ENCODE results near the gene SLC35G6. TPM values are rescaled to one million over a fixed set of nuclear protein-coding genes. Genes with fewer than 3 reads are reported as not detected.

The SLC35G6 gene
- total RNA-seq, 1 donor from 2014 or later = not detected

DNA sequence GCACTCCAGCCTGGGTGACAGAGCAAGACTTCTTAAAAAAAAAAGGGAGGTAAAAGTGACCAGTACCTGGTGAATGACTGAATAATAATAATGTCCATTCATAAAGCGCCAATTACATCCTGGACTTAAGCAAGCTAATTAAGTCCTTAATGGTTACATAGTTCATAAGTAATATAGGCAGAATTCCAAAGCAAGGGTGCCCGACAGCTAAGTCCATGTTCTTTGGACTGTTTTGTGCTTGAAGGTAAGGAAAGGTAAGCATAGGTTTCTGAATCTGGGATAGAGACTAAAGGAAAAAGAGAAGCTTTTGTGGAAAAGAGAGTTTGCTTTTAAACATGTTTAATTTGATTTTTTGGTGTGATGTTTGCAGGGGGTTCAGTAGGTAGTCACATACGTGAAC lies 12.7 kb downstream of the SLC35G6 start:
- Mint-ChIP-seq H3K4me3 (no peak overlapping the region), H3K27me3 (no peaks in the 10 kb centered on the region), H3K36me3 (ENCODE audit: low read depth) (peaks cover 63% of the 10 kb centered on the region), H3K27ac (no peak overlapping the region), H3K9me3 (no peaks in the 10 kb centered on the region), H3K4me1 (peaks cover 36% of the 10 kb centered on the region)
- intact Hi-C loops (cut with micrococcal nuclease) = no loop called here
- DNase-seq = no peak

DNA sequence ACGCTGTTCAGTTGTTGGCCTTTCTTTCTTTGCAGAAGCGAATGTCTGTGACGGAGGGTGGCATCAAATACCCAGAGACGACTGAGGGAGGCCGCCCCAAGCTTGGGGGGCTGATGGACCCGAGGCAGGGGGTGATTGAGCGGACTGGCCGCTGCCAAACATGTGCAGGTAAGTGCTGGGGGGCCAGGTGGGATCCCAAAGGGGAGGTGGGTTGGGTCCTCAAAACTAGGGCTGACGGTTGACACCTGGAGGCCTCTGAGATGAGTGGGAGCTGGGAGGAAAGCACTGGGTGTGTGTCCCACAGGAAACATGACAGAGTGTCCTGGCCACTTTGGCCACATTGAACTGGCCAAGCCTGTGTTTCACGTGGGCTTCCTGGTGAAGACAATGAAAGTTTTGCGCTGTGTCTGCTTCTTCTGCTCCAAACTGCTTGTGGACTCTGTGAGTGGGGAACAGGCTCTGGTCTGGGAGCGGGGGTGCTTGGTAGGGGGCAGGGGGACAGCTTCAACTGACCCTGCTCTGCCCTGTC lies 14.7 kb downstream of the SLC35G6 start:
- Mint-ChIP-seq H3K4me1 (peaks cover 22% of the 10 kb centered on the region), H3K4me3 (no peak overlapping the region), H3K27me3 (no peaks in the 10 kb centered on the region), H3K27ac (no peak overlapping the region), H3K9me3 (no peaks in the 10 kb centered on the region), H3K36me3 (ENCODE audit: low read depth) (peaks cover 63% of the 10 kb centered on the region)
- intact Hi-C loops (cut with micrococcal nuclease) = no loop called here
- DNase-seq = no peak

DNA sequence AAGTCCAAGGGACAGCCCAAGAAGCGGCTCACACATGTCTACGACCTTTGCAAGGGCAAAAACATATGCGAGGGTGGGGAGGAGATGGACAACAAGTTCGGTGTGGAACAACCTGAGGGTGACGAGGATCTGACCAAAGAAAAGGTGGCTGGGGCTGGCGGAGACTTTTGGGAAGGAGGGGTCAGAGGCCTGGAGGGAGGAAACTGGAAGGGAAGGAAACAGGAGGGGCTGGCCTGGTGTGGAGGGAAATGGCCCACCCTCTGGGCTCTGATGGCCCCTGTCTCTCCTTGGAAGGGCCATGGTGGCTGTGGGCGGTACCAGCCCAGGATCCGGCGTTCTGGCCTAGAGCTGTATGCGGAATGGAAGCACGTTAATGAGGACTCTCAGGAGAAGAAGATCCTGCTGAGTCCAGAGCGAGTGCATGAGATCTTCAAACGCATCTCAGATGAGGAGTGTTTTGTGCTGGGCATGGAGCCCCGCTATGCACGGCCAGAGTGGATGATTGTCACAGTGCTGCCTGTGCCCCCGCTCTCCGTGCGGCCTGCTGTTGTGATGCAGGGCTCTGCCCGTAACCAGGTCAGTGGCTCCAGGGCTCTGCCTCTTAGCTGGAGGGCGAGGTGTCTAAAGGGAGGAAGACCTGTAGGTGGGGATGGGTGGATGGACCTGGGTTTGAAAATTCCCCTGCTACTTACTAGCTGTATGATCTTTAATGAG lies 15.4 kb downstream of the SLC35G6 start:
- H3K4me3 Mint-ChIP-seq = no peak overlapping the region
- H3K9me3 Mint-ChIP-seq = no peaks in the 10 kb centered on the region
- peak overlapping the region; percentile 34 for H3K27ac Mint-ChIP-seq
- H3K27me3 Mint-ChIP-seq = no peaks in the 10 kb centered on the region
- no peak for DNase-seq
- peaks cover 66% of the 10 kb centered on the region for H3K36me3 Mint-ChIP-seq (ENCODE audit: low read depth)
- H3K4me1 Mint-ChIP-seq = peaks cover 18% of the 10 kb centered on the region
- intact Hi-C loops (cut with micrococcal nuclease) = no loop called here

- intact Hi-C loops (cut with micrococcal nuclease) = no loop called here
These were observed 16.0 kb downstream of the SLC35G6 start for GRCh38 chr17:7497228-7497627.

GRCh38 chr17:7497636-7498035 lies 16.4 kb downstream of the SLC35G6 start:
- peaks cover 70% of the 10 kb centered on the region for H3K36me3 Mint-ChIP-seq (ENCODE audit: low read depth)

More at GRCh38 chr17:7497228-7497627, 16.0 kb downstream of the SLC35G6 start:
- no peak overlapping the region for H3K4me3 Mint-ChIP-seq
- H3K9me3 Mint-ChIP-seq = no peaks in the 10 kb centered on the region
- peaks cover 68% of the 10 kb centered on the region for H3K36me3 Mint-ChIP-seq (ENCODE audit: low read depth)
- H3K4me1 Mint-ChIP-seq = peaks cover 16% of the 10 kb centered on the region
- H3K27me3 Mint-ChIP-seq = no peaks in the 10 kb centered on the region
- no peak overlapping the region for H3K27ac Mint-ChIP-seq
- DNase-seq = no peak

GRCh38 chr17:7499161-7499560 lies 17.9 kb downstream of the SLC35G6 start:
- H3K4me3 Mint-ChIP-seq = no peak overlapping the region
- H3K27ac Mint-ChIP-seq = peak overlapping the region; percentile 25
- H3K36me3 Mint-ChIP-seq (ENCODE audit: low read depth) = peaks cover 71% of the 10 kb centered on the region
- no peaks in the 10 kb centered on the region for H3K9me3 Mint-ChIP-seq
- intact Hi-C loops (cut with micrococcal nuclease) = no loop called here
- H3K27me3 Mint-ChIP-seq = no peaks in the 10 kb centered on the region
- peaks cover 5% of the 10 kb centered on the region for H3K4me1 Mint-ChIP-seq
- DNase-seq = no peak

More at GRCh38 chr17:7497636-7498035, 16.4 kb downstream of the SLC35G6 start:
- DNase-seq = no peak
- intact Hi-C loops (cut with micrococcal nuclease) = no loop called here
- Mint-ChIP-seq H3K4me1 (peaks cover 15% of the 10 kb centered on the region), H3K4me3 (no peak overlapping the region), H3K9me3 (no peaks in the 10 kb centered on the region), H3K27me3 (no peaks in the 10 kb centered on the region), H3K27ac (no peak overlapping the region)

- intact Hi-C loops (cut with micrococcal nuclease) = loop anchor here (2.0 kb wide), 1 partner anchor 15 kb away; no protein-coding TSS in a partner anchor
- no peak overlapping the region for H3K4me3 Mint-ChIP-seq
- H3K27me3 Mint-ChIP-seq = no peaks in the 10 kb centered on the region
- H3K4me1 Mint-ChIP-seq = no peaks in the 10 kb centered on the region
- H3K27ac Mint-ChIP-seq = no peak overlapping the region
- H3K36me3 Mint-ChIP-seq (ENCODE audit: low read depth) = peaks cover 69% of the 10 kb centered on the region
- no peak for DNase-seq
- no peaks in the 10 kb centered on the region for H3K9me3 Mint-ChIP-seq
These were observed 20.5 kb downstream of the SLC35G6 start for GRCh38 chr17:7501729-7502128.

DNA sequence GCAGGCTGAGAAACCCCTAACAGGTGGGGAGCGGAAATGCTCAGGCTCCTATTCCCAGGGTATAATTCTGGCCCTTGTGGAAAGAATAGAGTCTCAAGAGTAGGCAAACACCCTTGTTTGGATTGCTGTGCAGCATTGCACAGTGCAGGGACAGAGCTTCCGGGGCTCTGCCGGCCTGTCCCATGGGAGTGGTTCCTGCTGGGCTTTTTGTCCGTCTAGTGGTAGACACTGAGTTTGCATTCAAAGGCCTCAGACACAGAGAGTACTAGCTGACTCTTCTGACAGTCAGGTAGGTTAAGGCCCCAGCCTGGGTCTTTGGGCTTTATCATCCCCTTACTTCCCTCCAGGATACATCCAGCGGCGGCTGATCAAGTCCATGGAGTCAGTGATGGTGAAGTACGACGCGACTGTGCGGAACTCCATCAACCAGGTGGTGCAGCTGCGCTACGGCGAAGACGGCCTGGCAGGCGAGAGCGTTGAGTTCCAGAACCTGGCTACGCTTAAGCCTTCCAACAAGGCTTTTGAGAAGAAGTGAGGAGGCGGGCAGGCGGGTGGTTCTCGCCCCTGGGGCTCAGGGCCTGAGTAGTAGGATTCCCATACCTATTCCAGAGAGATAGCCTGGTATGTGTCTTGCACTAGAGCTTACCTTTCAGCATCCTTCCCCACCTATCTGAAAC lies 21.1 kb downstream of the SLC35G6 start:
- DNase-seq = no peak
- H3K4me3 Mint-ChIP-seq = no peak overlapping the region
- no peaks in the 10 kb centered on the region for H3K4me1 Mint-ChIP-seq
- H3K9me3 Mint-ChIP-seq = no peaks in the 10 kb centered on the region
- H3K27ac Mint-ChIP-seq = no peak overlapping the region
- intact Hi-C loops (cut with micrococcal nuclease) = no loop called here
- H3K36me3 Mint-ChIP-seq (ENCODE audit: low read depth) = peaks cover 69% of the 10 kb centered on the region
- H3K27me3 Mint-ChIP-seq = no peaks in the 10 kb centered on the region

DNA sequence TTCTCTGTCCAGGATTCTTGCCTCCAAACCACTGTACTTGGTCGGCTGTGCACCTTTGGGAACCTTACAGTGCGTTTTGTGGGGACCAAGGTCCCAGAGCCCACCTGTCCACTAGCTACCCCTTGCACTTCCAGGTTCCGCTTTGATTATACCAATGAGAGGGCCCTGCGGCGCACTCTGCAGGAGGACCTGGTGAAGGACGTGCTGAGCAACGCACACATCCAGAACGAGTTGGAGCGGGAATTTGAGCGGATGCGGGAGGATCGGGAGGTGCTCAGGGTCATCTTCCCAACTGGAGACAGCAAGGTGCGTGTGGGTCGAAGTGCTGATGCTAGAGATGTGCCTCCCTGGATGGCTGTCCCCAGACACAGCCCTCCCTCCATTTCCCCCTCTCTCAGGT lies 21.7 kb downstream of the SLC35G6 start:
- DNase-seq = peak; percentile 71
- intact Hi-C loops (cut with micrococcal nuclease) = no loop called here
- Mint-ChIP-seq H3K9me3 (no peaks in the 10 kb centered on the region), H3K27ac (no peak overlapping the region), H3K4me3 (no peak overlapping the region), H3K27me3 (no peaks in the 10 kb centered on the region), H3K36me3 (ENCODE audit: low read depth) (peaks cover 72% of the 10 kb centered on the region), H3K4me1 (no peaks in the 10 kb centered on the region)

GRCh38 chr17:7503521-7503920 lies 22.3 kb downstream of the SLC35G6 start:
- H3K4me3 Mint-ChIP-seq = no peak overlapping the region
- no peaks in the 10 kb centered on the region for H3K27me3 Mint-ChIP-seq
- DNase-seq = no peak
- H3K4me1 Mint-ChIP-seq = no peaks in the 10 kb centered on the region
- H3K36me3 Mint-ChIP-seq (ENCODE audit: low read depth) = peaks cover 74% of the 10 kb centered on the region
- no peaks in the 10 kb centered on the region for H3K9me3 Mint-ChIP-seq
- intact Hi-C loops (cut with micrococcal nuclease) = no loop called here
- H3K27ac Mint-ChIP-seq = no peak overlapping the region

DNA sequence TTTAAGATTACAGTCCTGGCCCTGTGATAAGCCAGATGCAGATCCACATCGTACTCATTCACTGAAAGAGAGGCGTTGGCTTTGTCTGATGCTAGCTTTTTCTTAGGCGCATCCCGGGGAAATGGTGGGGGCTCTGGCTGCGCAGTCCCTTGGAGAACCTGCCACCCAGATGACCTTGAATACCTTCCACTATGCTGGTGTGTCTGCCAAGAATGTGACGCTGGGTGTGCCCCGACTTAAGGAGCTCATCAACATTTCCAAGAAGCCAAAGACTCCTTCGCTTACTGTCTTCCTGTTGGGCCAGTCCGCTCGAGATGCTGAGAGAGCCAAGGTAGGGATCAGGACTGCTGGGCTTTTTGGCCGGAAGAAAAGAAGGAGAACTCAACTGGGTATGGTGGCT lies 26.9 kb downstream of the SLC35G6 start:
- no peaks in the 10 kb centered on the region for H3K27me3 Mint-ChIP-seq
- intact Hi-C loops (cut with micrococcal nuclease) = no loop called here
- no peak overlapping the region for H3K4me3 Mint-ChIP-seq
- peaks cover 74% of the 10 kb centered on the region for H3K36me3 Mint-ChIP-seq (ENCODE audit: low read depth)
- no peak for DNase-seq
- no peaks in the 10 kb centered on the region for H3K9me3 Mint-ChIP-seq
- H3K27ac Mint-ChIP-seq = no peak overlapping the region
- H3K4me1 Mint-ChIP-seq = peaks cover 3% of the 10 kb centered on the region

DNA sequence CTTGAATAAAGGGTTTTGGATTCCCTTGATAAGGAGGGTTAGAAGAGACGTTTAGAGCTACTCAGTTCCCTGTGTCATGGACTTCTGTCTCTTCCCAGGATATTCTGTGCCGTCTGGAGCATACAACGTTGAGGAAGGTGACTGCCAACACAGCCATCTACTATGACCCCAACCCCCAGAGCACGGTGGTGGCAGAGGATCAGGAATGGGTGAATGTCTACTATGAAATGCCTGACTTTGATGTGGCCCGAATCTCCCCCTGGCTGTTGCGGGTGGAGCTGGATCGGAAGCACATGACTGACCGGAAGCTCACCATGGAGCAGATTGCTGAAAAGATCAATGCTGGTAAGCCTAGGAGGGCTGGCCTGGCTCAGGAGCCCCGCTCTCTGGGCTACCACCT lies 27.6 kb downstream of the SLC35G6 start:
- no peaks in the 10 kb centered on the region for H3K9me3 Mint-ChIP-seq
- no peak overlapping the region for H3K27ac Mint-ChIP-seq
- no peak overlapping the region for H3K4me3 Mint-ChIP-seq
- no peak for DNase-seq
- intact Hi-C loops (cut with micrococcal nuclease) = no loop called here
- no peaks in the 10 kb centered on the region for H3K27me3 Mint-ChIP-seq
- peaks cover 10% of the 10 kb centered on the region for H3K4me1 Mint-ChIP-seq
- H3K36me3 Mint-ChIP-seq (ENCODE audit: low read depth) = peaks cover 74% of the 10 kb centered on the region

GRCh38 chr17:7509937-7510336 lies 28.7 kb downstream of the SLC35G6 start:
- Mint-ChIP-seq H3K4me1 (peaks cover 15% of the 10 kb centered on the region), H3K27ac (no peak overlapping the region), H3K27me3 (no peaks in the 10 kb centered on the region), H3K9me3 (no peaks in the 10 kb centered on the region), H3K36me3 (ENCODE audit: low read depth) (peaks cover 76% of the 10 kb centered on the region), H3K4me3 (no peak overlapping the region)
- intact Hi-C loops (cut with micrococcal nuclease) = no loop called here
- DNase-seq = no peak

- H3K9me3 Mint-ChIP-seq = no peaks in the 10 kb centered on the region
- no peak overlapping the region for H3K4me3 Mint-ChIP-seq
- H3K27me3 Mint-ChIP-seq = no peaks in the 10 kb centered on the region
- peaks cover 15% of the 10 kb centered on the region for H3K4me1 Mint-ChIP-seq
- no peak for DNase-seq
- H3K36me3 Mint-ChIP-seq (ENCODE audit: low read depth) = peaks cover 75% of the 10 kb centered on the region
- intact Hi-C loops (cut with micrococcal nuclease) = no loop called here
- no peak overlapping the region for H3K27ac Mint-ChIP-seq
These were observed 29.9 kb downstream of the SLC35G6 start for GRCh38 chr17:7511108-7511507.

Data from activated CD4-positive, alpha-beta T cell treated with anti-CD3 and anti-CD28 coated beads, Interleukin-2, amount 10 ng/mL, durations not matched to agents 24 days and 14 days (primary cell).